Measurements from ENCODE around the gene CERS6.

DNA sequence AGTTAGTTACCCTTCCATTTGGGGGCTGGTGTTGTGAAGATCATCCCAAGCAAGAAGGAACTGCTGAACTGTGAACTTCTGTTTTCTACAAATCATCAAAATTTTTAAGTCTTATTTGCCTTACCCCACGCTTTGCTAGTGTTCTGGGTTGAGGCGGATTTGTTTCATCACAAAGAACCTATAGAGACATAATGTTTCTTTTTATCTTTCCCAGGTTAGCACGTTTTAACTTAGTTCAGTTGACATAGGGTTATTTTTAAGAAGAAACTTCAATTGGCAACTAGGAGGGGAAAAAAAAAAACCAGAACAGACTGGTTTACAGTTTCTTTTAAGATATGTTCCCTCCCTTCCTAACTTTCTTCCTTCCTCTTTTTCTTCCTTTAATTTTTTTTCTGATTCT lies 31.1 kb upstream of the CERS6 start:
- TF ChIP-seq SUZ12 (IDR thresholded peaks at IDR 0.05): no peak
- TF ChIP-seq FOXM1 (IDR thresholded peaks at IDR 0.05; ENCODE audit: borderline replicate concordance): no peak
- no peak for TF ChIP-seq SP1 (IDR thresholded peaks at IDR 0.05)
- no peak for TF ChIP-seq FOXA1 (IDR thresholded peaks at IDR 0.05)

Data from HEK293T (cell line).